Activated CD4-positive, alpha-beta T cell treated with anti-CD3 and anti-CD28 coated beads for 48 hours (primary cell): Measurements from ENCODE around the gene SLC52A1.

Source experiments
- DNase-seq: peaks from one replicate; pipeline ENCODE4 v3.0.0-alpha.2; 2020

Gene SLC52A1

DNA sequence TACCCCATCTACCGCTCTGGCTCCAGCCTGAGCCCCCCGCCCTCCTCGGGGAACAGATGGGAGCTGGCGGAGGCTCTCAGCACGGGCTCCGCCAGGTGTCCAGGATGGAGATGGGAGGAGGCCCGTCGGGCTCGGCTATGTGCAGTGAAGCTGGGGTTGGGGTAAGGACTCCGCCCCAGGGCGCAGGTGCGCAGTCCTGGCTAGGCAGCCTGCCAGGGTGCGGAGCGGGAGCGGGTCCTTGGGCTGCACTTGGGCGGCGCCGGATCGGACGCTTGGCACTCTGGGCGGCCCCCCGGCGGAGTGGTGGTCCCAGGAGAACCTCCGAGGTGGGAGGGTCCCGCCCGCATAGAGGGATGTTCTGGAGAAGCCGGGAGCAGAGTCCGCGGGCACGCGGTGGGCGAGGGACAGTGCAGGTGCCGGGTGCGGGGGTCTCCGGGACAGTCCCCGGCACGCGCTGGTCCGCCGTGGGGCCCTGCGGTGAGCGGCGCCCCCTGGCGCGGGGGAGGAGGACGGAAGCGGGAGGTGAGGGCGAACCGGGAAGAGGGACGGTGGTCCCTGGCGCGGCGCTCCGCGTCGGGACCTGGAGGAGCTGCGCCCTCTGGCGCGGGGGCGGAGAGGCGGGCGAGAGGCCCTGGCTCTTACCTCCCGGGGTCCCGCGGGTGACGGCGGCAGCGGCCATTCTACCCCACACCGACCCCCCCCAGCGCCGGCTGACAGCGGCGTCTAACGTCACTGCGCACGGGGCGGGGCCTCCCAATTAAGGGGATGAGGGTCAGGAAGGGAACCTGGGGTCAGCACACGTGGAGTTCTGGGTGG, 48.1 kb downstream of the SLC52A1 start, which contains the start of gene CAMTA2:
Gene CAMTA2 (minus strand): TSS at position 725 of the 816 bp plus-strand sequence. CDS start 1,453 bp downstream, outside the sequence.
- peak; percentile 91 for DNase-seq

DNA sequence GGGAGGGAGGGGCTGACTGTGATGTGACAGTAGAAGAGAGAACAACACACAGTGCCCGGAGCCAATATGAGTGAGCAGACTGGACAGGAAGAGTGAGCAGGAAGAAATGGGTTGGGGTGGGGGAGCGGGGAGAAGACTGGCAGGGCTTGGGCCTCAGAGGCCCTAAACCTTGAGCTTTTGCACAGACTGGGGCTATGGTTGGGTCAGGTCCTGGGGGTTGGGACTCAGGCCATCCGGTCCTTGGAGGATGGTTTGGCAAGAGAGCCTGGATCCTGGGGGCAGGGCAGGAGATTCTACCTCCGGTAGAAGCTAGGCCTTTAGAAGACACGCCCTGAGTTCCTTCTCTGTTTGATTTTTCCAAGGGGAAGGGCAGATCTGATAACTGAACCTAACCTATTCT, 48.8 kb downstream of the SLC52A1 start:
- DNase-seq, result no peak
